ENCODE measurements around the gene ABCA4.

DNA sequence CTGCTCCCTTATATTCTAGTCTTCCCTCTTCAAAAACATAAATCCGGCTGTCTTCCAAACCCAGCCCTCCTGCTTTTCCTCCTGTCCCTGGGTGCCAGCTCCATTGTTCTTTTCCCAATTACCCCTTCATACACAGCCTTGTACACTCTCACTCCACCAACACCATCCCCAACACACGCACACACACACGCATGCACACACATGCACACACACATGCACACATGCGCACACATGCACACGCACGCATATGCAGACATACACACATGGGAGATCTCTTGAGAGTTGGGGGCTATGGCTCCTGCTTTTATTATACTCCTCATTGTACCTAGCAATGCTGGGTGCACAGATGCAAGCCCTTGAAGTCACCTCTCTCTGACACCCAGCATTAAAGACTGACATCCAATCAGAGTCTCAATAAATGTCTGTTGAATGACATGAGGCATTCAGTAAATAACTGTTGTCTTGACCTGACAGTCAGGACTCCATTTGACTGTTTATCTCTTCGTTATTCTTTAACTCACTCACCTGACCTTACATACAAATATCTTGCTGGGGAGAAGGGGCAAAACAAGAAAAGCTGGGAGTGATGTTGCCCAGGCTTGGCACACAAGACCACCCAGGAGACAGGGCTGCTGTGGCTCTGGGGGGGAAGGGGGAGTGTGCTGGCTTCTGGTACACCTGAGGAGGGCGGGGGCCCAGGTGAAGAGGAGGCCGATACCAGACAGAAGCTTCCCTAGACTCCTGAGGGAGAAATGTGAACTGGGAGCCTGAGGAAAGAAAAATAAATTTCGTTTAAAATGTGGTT lies 16.0 kb downstream of the ABCA4 start:
- TF ChIP-seq CTCF (IDR thresholded peaks at IDR 0.05) (no peak), POLR2A (IDR thresholded peaks at IDR 0.05) (no peak)
